Measurements from ENCODE around the gene SLC38A11.

GRCh38 chr2:164847291-164847690 lies 108.0 kb downstream of the SLC38A11 start:
- TF ChIP-seq CTCF (tag by site-specific recombination; IDR thresholded peaks at IDR 0.05) = no peak
- no peak for TF ChIP-seq ZNF10 (tag by site-specific recombination; IDR thresholded peaks at IDR 0.05)
- no peak for TF ChIP-seq REST (tag by site-specific recombination; IDR thresholded peaks at IDR 0.05)
- TF ChIP-seq YY1 (tag by site-specific recombination; IDR thresholded peaks at IDR 0.05) = no peak
- no peak for TF ChIP-seq ZSCAN5A (tag by site-specific recombination; IDR thresholded peaks at IDR 0.05)
